Activated CD8-positive, alpha-beta memory T cell treated with anti-CD3 and anti-CD28 coated beads, Interleukin-2, amount 50 U/mL, for 24 hours (primary cell): Measurements from ENCODE around the gene PKP1.
A peak's percentile ranks its signal among the peaks of the same experiment; 100 is the strongest.
"Not testable (repeated sequence)": the region's sequence is repeated elsewhere in the genome, so short reads cannot be mapped to it uniquely, and the experiment has no call there.

Experiments used
- DNase-seq: peaks from one replicate; pipeline ENCODE4 v3.0.0-alpha.2; 2020; ENCODE audit errors: extremely low read depth

The PKP1 gene, protein sequence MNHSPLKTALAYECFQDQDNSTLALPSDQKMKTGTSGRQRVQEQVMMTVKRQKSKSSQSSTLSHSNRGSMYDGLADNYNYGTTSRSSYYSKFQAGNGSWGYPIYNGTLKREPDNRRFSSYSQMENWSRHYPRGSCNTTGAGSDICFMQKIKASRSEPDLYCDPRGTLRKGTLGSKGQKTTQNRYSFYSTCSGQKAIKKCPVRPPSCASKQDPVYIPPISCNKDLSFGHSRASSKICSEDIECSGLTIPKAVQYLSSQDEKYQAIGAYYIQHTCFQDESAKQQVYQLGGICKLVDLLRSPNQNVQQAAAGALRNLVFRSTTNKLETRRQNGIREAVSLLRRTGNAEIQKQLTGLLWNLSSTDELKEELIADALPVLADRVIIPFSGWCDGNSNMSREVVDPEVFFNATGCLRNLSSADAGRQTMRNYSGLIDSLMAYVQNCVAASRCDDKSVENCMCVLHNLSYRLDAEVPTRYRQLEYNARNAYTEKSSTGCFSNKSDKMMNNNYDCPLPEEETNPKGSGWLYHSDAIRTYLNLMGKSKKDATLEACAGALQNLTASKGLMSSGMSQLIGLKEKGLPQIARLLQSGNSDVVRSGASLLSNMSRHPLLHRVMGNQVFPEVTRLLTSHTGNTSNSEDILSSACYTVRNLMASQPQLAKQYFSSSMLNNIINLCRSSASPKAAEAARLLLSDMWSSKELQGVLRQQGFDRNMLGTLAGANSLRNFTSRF

GRCh38 chr1:201282931-201283829 is at the start of gene PKP1:
Gene PKP1, plus strand, starts transcription at chr1:201283506. Its CDS starts 197 bp downstream, at chr1:201283703.
- no peak for DNase-seq

DNA sequence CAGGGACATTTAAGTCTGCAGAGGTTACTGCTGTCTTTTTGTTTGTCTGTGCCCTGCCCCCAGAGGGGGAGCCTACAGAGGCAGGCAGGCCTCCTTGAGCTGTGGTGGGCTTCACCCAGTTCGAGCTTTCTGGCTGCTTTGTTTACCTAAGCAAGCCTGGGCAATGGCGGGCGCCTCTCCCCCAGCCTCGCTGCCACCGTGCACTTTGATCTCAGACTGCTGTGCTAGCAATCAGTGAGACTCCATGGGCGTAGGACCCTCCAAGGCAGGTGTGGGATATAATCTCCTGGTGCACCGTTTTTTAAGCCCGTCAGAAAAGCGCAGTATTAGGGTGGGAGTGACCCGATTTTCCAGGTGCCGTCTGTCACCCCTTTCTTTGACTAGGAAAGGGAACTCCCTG is 43.7 kb upstream of the PKP1 start:
- not testable (repeated sequence) for DNase-seq

- no peak for DNase-seq
Observed at GRCh38 chr1:201240171-201240570, 43.1 kb upstream of the PKP1 start.

- DNase-seq, result no peak
Observed at GRCh38 chr1:201241736-201242135, 41.6 kb upstream of the PKP1 start.

- DNase-seq, result no peak
Observed at GRCh38 chr1:201245082-201245481, 38.2 kb upstream of the PKP1 start.

- no peak for DNase-seq
Observed at GRCh38 chr1:201248721-201249559, 34.4 kb upstream of the PKP1 start.

DNA sequence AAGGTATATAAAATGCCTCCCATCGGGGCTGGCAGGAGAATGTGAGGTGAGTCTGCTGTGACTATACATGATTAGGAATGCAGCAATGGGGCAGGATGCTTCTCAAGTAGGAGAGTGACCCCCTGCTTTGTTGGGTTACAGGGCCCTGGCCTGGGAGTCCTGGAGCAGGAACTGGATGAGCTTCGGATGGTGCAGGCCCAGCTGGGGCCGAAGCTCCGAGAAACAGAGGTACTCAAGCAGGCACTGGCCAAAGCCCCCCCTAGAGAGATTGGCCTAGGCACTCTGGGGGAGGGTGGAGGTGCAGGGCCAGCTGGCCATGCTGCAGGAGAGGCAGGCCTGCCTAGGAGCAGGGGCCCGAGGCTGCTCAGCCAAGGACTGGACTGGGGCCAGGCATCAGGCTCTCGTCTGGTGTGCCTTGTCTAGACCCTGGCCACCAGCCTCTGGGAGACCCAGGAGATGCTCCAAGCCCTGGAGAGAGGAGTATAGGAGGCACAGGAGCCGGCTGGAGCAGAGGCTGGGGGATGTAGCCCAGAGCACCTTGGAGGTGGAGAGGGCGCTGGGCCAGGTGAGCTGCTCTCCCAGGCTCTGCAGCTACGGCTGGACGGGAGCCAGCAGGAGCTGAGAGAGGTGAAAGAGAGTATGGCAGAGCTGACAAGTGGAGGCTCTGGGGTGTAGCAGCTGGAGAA is 32.8 kb upstream of the PKP1 start:
- DNase-seq, result no peak

DNA sequence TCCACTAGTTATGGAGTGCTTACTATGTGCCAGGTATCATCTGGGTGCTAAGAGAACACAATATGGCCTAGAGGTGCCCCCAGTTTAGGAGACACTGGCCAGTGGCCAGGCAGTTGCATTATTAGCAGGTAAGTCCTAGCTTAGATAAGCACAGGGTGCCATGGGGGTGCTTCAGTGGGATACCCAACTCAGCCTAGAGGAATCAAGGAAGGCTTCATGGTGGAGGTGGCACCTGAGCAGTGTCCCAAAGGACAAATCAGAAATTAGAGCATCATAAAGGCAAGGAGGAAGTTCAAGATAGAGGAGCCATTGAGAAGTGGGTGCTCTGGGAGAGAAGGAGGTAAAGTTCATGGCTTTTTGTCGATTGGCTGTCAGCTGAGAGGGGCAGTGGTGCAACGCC is 31.9 kb upstream of the PKP1 start:
- DNase-seq, result no peak

- no peak for DNase-seq
Observed at GRCh38 chr1:201251851-201252430, 31.4 kb upstream of the PKP1 start.

- no peak for DNase-seq
Observed at GRCh38 chr1:201252944-201253371, 30.3 kb upstream of the PKP1 start.

DNA sequence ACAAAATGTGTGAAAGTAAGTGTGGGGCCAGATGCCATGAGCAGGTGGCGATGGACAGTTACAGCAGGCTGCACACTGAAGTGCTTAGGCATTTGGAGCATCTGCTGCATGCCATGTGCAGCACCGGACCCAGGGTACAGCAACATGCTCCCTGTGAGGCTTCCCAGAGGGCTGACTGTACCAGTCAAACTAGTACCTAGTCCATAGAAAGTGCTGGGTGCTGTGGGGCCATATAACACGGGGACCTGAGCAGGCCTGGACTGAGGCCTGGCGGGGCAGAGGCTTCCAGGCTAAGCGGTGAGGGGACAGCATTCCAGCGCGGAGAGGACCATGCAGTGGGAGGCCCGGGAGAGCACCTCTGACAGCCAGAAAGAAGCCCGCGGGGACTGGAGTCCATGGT is 29.9 kb upstream of the PKP1 start:
- DNase-seq, result no peak

- DNase-seq, result no peak
Observed at GRCh38 chr1:201253906-201254624, 29.2 kb upstream of the PKP1 start.

DNA sequence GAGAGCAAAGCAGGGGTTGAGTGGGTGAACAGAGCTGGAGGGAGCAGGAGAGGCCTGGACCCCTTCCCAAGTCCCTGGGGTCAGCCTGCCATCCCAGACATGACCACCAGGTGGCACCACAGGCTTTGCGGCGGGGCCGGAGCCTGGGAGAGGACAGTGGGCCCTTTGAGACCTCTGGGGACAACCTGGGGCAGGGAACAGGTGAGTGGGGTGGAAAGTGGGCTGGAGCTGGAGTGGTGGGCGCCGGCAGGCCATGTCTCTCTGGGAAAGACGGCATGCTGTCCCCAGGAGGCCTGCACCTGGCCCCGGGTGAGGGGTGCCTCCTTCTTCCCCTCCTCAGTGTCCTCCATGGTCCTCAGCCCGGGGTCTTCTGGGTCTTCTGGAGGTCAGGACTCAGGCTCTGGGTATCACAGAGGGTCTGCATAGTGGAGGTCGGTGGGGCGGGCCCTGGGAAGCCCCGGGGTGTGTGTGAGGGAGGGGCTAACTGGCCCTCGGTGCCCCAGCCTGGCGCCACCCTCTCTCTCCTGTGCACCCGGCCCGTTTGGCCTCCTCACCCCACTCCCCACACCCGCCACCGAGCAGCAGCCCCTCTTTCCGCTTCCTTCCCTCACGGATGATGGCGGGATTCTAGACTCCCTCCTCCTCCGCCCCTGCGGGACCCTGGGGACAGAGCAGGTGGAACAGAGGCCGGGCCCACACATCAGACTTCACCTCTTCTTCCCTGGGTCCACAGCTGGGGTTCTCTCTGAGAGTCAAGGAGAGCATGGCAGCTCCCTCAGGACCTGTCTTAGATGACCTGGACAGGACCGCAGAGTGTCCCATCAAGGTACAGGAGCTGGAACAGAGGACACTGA is 28.5 kb upstream of the PKP1 start:
- peak; percentile 29 for DNase-seq

DNA sequence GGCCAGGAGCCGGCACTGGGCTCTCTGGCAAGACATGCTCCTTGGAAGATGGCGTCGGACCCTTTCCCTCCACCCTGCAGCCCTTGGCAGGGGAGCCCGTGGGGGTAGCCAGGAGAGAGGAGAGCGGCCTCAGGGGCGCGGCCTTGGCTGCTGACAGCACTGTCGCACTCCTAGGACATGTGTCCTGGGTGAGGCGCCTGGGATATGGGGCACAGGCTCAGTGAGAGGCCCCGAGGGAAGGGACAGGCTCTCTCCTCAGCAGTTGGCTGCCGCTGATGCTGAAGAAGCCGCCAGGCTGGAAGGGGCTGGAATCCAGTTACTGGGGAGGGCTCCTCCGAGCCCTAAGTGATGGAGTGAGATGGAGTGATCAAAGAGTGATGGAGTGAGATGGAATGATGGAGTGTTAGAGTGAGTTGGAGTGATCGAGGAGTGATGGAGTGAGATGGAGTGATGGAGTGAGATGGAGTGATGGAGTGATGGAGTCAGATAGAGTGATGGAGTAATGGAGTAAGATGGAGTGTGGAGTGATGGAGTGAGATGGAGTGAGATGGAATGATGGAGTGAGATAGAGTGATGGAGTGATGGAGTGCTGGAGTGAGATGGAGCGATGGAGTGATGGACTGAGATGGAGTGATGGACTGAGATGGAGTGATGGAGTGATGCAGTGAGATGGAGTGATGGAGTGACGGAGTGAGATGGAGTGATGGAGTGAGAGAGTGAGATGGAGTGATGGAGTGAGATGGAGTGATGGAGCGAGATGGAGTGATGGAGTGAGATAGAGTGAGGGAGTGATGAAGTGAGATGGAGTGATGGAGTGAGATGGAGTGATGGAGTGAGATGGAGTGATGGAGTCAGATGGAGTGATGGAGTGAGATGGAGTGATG is 27.6 kb upstream of the PKP1 start:
- DNase-seq, result no peak

- DNase-seq, result not testable (repeated sequence)
Observed at GRCh38 chr1:201258132-201258531, 25.2 kb upstream of the PKP1 start.

DNA sequence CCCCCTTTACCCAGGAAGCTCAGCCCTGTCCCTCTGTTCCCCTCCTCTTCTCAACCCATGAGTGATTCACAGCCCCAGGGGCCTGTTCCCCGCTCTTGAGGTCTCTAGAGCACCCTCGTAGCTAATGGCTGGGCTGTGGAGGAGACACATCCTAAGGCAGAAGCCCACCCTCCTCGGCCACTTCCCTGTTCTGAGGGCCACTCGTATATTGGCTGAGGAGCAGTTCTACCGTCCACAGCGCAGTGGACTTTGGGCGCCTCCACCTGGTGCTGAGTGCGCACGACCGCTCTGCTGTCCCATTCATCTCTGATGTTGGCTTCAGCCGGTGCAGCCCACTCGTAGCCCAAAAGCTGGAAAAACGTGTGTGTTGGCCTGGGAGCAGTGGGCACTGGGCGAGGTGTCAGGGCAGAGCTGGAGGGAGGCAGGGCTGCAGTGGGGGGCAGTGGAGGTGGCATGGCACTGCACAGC is 24.5 kb upstream of the PKP1 start:
- DNase-seq, result no peak

DNA sequence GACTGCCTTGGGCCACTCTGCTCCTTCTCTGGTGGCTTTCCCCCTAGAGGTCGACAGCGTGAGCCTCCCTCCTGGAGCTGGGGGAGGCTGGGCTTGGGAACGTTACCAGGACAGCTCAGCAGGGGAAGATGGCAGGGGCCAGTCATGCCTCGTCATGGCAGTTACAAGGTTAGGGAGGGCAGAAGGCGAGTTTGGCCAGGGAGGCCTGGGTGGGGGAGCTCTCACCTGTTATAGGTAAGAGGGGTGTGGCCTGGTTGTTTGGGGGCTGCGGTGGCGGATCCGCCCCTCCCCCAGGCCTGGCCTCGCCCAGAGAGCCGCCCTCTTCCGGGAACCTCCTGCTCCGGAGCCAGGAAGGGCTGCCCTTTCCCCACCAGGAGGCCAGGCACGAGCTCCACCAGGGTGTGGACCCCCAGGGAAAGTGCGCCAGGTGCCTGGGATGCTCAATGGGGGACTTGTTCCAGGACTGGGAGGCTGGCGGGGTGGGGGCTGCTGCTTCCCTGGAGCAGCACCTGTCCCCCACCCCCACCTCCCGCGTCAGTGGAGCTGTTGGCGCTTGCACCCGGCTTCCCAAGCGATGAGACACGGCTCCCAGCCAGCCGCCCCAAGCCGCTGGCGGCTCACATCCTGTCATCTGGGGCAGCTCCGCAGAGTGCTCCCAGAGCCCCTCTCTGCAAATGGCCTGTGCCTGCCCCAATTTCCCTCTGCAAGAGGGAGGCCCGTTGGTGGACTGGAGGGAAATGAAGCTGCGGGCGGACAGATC is 23.6 kb upstream of the PKP1 start:
- no peak for DNase-seq
